COLO668 (cell line): ENCODE data around the gene PNPLA3.

ENCODE experiments used
- DNase-seq: peaks from one replicate; lab custom pipeline; 2025; ENCODE audit not compliant: unreplicated experiment; lab: John Stamatoyannopoulos, UW

PNPLA3 gene

DNA sequence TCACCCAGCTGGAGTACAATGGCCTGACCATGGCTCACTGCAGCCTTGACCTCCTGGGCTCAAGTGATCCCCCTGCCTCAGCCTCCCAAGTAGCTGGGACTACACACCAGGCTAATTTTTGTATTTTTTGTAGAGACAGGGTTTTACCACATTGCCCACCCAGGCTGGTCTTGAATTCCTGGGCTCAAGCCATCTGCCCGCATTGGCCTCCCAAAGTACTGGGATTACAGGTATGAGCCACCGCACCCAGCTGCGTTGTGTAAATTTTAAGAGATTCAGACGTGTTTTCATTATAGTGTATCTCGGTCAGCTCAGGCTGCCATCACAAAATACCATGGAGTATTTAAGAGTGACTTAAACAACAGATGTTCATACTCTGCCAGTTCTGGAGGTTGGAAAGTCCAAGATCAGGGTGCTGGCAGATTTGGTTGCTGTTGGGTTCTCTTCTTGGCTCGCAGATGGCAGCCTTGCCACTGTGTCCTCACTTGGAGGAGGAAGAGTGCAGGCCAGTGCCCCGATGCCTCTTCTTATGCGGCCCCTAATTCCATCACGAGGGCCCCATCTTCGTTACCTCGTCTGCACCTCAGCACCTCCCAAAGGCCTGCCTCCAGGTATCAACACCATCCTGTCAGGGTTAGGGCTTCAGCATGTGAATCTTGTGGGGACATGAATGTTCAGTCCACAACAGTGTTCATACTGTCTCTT lies 67.9 kb downstream of the PNPLA3 start:
- no peak for DNase-seq

DNA sequence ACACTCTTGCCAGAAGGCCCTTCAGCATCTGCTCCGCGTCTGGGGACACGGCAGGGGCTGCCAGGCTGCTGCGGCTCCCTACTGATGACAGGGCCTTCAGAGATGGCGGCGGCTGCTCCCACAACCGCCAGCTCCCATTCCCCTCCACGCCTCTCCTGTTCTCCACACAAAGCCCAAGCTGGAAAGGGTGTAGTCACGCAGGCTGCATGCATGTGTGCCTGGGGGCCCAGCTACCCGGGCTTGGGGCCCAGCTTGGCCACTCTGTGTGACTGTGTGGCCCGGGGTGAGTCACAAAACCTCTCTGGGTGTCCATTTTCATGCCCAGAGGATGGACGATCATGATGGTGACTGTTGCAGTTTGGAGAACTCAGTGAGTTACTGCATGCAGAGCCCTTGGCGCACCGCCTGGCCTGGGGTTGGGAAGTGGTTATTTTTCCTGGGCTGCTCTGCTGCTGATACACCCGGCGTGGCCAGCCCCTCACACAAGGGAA lies 68.8 kb downstream of the PNPLA3 start:
- no peak for DNase-seq

DNA sequence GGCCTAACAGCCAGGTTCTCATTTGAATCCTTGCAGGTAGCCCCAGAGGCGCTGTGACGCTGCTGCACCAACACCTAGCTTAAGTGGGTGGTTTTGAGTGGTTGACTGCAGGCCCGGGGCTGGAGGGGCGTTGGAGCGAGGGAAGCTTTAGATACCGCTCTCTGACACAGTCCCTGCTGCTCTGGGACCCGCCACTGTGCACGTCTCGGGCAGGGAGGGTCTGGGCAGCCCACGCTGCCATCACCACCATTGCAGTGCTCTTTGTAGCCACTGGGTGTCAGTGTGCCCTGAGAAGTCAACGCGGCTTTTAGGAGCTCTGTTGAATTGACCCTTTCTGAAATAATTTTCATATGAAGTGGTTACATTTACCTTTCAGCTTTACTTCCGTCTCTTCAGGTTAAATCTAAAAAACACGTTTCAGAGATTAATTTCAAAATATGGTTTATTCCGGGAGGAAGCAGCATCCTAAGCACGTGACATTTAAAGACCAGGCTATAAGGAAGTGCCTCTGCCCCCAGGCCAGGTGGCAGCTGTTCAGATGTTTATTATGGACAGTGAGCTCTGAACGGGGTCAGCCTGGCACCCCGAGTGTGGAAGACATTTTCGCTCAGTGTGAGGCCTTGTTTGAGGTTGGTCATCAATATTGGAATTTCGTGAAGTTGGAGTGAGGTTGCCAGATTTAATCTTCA lies 69.6 kb downstream of the PNPLA3 start:
- DNase-seq, result peak; percentile 49

DNA sequence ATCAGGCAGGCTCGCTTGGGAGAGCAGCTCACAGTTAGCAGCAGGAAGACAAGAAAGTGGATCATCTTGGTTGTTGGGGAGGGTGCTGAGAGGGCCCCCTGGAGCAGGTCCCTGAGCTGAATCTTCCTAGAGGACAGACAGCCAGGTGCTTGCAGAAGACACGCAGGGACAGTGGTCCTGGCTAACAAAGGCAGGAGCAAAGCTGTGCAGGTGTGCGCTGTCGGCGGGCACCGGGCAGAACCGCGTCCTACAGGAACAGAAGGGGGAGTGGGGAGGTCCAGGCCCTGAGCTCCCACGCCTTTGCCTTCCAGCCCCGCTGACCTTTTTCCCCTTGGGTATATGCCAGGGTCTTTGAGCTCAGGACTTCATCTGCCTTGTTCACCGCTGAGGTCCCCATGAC lies 70.4 kb downstream of the PNPLA3 start:
- peak; percentile 25 for DNase-seq

DNA sequence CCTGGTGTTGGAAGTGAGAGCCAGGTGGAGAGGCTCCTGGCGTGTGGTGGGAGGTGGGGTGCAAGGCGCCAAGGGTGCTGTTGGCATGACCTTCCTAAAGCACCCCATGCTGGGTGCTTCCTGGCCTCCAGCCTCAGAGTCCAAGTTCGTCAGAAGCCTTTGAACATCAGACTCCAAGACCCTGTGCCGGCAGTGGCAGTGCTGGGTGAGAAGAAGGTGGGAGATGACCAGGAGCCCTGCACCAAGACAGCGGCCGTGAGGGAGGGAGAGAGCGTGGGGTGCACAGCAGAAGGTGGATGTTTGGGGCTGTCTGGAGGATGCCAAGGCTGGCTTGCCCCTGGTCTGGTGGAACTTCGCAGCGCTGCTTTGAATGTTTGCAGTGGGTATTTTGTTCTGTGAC lies 70.8 kb downstream of the PNPLA3 start:
- DNase-seq, result no peak

DNA sequence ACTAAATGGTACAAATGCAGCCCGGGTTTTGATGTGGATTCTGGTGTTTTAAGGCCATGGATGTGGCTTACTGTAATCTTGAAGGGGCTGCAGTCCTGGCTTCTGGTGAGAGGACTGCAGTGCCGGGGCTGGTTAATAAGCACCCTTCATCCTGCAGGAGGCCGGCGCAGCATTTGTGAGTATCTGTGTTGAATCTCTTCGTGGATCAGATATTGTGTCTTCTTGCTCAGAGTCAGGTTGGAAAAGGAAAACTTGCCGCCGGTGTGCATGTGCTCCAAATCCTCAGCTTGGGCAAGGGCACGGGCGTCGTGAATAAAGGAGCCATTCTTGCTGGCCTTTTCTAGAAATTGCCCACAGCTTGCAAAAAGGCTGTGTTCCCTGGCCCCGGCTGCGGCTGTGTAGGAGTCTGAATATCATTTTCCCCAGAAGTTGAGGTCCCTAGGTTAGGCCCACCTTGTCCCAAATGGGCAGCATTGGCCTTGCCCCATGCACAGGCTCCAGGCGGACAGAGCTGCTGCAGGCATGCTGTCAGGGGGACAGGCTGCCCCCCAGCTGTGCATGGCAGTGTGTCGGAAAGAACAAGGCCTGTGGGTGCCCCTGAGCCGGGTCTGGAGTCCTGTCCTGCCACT lies 71.6 kb downstream of the PNPLA3 start:
- no peak for DNase-seq

DNA sequence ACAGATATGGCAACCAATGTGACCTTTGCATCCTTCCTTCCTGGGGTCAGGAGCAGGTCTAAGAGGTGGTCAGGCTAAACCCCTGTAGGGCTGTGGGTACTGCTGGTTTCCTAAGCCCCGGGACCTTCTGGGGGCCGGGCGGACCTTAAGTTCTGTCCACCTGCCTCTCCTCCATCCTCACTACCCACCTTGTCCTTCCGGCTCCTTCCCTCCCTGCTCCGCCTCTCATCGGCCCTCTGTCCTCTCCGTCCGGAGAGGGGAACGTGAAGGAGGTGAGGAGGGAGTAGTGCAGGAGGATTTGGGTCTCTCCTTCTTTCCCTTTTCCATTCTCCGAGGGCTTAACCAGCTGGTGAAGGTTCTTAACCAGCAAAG lies 72.2 kb downstream of the PNPLA3 start:
- DNase-seq, result no peak

DNA sequence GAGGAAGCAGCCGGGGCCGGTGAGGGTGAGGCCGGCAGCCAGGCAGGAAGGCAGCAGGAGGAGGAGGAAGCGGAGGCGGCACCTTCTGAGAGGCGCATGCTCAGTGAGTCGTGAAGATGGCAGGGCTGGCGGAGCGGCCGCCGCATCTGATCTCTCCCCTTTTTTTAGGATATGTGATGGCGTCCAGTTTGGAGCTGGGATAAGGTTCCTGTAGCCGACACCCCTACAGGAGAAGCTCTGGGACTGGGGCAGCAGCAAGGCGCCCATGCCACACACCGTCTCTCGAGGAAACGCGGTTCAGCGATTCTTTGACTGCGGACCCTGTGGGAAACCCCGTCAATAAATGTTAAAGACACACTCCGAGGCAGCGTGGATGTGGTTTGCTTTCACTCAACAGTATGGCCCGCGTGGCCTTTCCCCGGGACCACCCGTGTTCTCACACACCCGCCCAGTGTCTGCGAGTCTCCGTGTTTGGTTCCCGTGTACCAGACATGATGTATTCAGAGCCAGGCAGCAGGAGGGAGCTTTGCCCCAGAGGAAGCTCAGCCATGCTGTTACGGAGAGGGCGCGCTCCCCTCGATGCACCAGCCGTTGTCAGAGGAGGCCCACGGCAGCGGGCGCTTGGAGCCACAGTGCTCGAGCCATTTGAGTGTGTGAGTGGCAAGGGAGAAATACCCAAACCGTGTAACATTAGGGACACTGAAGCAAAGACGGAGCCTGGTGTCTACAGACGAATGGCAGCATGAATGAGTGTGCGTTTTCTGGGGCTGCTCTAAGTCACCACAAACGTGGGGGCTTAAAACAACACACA lies 72.8 kb downstream of the PNPLA3 start:
- no peak for DNase-seq

DNA sequence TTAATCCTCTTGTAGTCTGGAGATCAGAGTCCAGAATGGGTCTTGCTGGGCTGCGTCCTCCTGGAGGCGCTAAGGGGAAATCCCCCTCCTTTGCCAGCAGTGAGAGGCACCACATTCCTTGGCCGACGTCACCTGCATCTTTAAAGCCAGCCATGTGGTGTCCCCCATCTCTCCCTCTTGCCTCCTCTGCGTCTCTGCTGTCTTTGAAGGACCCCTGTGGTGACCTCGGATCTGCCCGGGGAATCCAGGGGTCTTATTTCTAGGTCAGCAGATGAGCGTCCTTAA lies 73.3 kb downstream of the PNPLA3 start:
- DNase-seq, result no peak
